Glutamatergic neuron (in vitro differentiated cells): ENCODE data around the gene CIDEC. TPM values are rescaled to one million over a fixed set of nuclear protein-coding genes. Genes with fewer than 3 reads are reported as not detected.
A peak's percentile ranks its signal among the peaks of the same experiment; 100 is the strongest.
"Not testable (repeated sequence)": the region's sequence is repeated elsewhere in the genome, so short reads cannot be mapped to it uniquely, and the experiment has no call there.

Source experiments
- DNase-seq: peaks from one replicate; pipeline ENCODE4 v3.0.0; 2022
- H3K27ac Mint-ChIP-seq: one replicate; pipeline ENCODE4 v1.8.0; 2020; ENCODE audit warnings: mild to moderate bottlenecking, mixed read lengths, inconsistent platforms; ENCODE audit not compliant: unreplicated experiment
- H3K27me3 Mint-ChIP-seq: one replicate; pipeline ENCODE4 v1.8.0; 2020; ENCODE audit warnings: mild to moderate bottlenecking, moderate library complexity, mixed read lengths, inconsistent platforms; ENCODE audit not compliant: unreplicated experiment
- H3K36me3 Mint-ChIP-seq: one replicate; pipeline ENCODE4 v1.8.0; 2020; ENCODE audit warnings: mild to moderate bottlenecking, mixed read lengths, inconsistent platforms; ENCODE audit not compliant: unreplicated experiment
- H3K4me1 Mint-ChIP-seq: one replicate; pipeline ENCODE4 v1.8.0; 2020; ENCODE audit warnings: mild to moderate bottlenecking, low read depth, mixed read lengths, inconsistent platforms; ENCODE audit not compliant: unreplicated experiment
- H3K4me3 Mint-ChIP-seq: one replicate; pipeline ENCODE4 v1.8.0; 2020; ENCODE audit warnings: mild to moderate bottlenecking, mixed read lengths, inconsistent platforms; ENCODE audit not compliant: unreplicated experiment
- H3K9me3 Mint-ChIP-seq: one replicate; pipeline ENCODE4 v1.8.0; 2020; ENCODE audit warnings: mild to moderate bottlenecking, moderate library complexity, mixed read lengths, inconsistent platforms; ENCODE audit not compliant: unreplicated experiment
- total RNA-seq: library from RNA; stranded (reverse); fragmentation: NEBNext Ultra II Directional; extraction: Animal tissue kit (Norgen Biotek cat#: 25700); gene quantifications from one replicate; pipeline ENCODE4 v1.2.1, GENCODE V29; 2021; ENCODE audit not compliant: unreplicated experiment
- TF ChIP-seq, protein P1 (sequence below): fragments of 200-600 bp; sonication (generic); IDR thresholded peaks from one replicate; pipeline ENCODE4 v1.5.0; 2021; ENCODE audit not compliant: partially characterized antibody, unreplicated experiment

CIDEC gene
- total RNA-seq, 1 donor from 2014 or later, result not detected

- no peaks in the 10 kb centered on the region for H3K9me3 Mint-ChIP-seq
- peaks cover 2% of the 10 kb centered on the region for H3K27me3 Mint-ChIP-seq
- H3K4me3 Mint-ChIP-seq, result no peak overlapping the region
- TF ChIP-seq, protein P1, sequence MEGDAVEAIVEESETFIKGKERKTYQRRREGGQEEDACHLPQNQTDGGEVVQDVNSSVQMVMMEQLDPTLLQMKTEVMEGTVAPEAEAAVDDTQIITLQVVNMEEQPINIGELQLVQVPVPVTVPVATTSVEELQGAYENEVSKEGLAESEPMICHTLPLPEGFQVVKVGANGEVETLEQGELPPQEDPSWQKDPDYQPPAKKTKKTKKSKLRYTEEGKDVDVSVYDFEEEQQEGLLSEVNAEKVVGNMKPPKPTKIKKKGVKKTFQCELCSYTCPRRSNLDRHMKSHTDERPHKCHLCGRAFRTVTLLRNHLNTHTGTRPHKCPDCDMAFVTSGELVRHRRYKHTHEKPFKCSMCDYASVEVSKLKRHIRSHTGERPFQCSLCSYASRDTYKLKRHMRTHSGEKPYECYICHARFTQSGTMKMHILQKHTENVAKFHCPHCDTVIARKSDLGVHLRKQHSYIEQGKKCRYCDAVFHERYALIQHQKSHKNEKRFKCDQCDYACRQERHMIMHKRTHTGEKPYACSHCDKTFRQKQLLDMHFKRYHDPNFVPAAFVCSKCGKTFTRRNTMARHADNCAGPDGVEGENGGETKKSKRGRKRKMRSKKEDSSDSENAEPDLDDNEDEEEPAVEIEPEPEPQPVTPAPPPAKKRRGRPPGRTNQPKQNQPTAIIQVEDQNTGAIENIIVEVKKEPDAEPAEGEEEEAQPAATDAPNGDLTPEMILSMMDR, result no peak
- H3K36me3 Mint-ChIP-seq, result no peaks in the 10 kb centered on the region
- H3K4me1 Mint-ChIP-seq, result no peaks in the 10 kb centered on the region
- DNase-seq, result no peak
- H3K27ac Mint-ChIP-seq, result no peak overlapping the region
Observed at GRCh38 chr3:9869955-9870354, 10.1 kb downstream of the CIDEC start.

DNA sequence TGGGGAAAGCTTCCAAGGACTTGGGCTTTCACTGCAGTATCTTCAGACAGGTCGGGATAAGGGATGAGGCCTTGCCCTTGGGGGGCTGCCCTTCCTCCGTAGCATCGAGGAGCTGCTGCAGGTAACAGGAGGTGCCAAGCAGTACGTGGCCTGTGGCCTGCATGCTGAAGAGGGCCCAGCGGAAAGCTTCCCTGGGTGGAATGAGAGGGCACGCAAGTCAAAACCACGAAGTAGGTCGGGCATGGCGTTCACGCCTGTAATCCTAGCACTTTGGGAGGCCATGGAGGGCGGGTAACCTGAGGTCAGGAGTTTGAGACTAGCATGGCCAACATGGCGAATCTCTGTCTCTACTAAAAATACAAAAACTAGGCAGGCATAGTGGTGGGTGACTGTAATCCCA is 12.9 kb downstream of the CIDEC start:
- TF ChIP-seq, protein P1, result no peak
- peaks cover 2% of the 10 kb centered on the region for H3K27me3 Mint-ChIP-seq
- no peak overlapping the region for H3K27ac Mint-ChIP-seq

DNA sequence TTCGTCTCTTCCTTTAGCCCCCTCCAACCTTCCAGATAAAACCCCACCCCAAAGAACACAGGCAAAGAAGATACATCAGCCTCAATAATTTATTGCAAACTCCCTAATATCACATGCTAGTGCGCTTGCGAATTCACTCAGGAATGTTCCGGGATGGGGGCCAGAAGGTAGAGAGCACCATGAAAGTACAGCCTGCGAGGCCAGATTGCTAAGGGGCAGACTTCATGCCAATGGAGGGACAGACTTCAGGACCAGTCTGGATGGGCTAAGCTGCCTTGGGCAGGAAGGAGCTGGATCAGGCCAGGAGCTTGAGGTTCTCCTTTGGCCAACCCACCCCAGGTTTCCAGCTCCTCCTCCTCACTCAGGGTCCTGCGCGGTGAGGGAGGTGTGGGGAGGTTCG is 13.4 kb downstream of the CIDEC start:
- peaks cover 2% of the 10 kb centered on the region for H3K27me3 Mint-ChIP-seq

More for the DNA sequence above, 12.9 kb downstream of the CIDEC start:
- DNase-seq, result no peak
- no peak overlapping the region for H3K4me3 Mint-ChIP-seq
- H3K36me3 Mint-ChIP-seq, result no peaks in the 10 kb centered on the region
- H3K9me3 Mint-ChIP-seq, result no peaks in the 10 kb centered on the region
- H3K4me1 Mint-ChIP-seq, result peaks cover 3% of the 10 kb centered on the region

DNA sequence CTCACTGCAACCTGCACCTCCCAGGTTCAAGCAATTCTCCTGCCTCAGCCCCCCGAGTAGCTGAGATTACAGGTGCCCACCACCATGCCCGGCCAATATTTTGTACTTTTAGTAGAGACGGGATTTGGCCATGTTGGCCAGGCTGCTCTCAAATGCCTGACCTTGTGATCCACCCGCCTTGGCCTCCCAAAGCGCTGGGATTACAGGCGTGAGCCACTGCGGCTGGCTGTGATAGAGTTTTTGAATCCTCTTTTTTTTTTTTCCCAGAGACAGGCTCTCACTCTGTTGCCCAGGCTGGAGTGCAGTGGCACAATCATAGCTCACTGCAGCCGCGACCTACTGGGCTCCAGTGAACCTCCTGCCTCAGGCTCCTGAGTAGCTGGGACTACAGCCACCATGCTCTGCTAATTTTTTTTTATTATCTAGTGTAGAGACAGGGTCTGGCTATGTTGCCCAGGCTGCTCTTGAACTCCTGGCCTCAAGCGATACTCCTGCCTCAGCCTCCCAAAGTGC is 14.9 kb downstream of the CIDEC start:
- not testable (repeated sequence) for H3K4me1 Mint-ChIP-seq, DNase-seq, H3K27ac Mint-ChIP-seq, H3K36me3 Mint-ChIP-seq, H3K4me3 Mint-ChIP-seq, H3K9me3 Mint-ChIP-seq, H3K27me3 Mint-ChIP-seq

More for the DNA sequence above, 13.4 kb downstream of the CIDEC start:
- Mint-ChIP-seq H3K4me3 (no peak overlapping the region), H3K4me1 (peaks cover 5% of the 10 kb centered on the region), H3K9me3 (no peaks in the 10 kb centered on the region), H3K27ac (no peak overlapping the region), H3K36me3 (no peaks in the 10 kb centered on the region)
- TF ChIP-seq, protein P1, result no peak
- no peak for DNase-seq

DNA sequence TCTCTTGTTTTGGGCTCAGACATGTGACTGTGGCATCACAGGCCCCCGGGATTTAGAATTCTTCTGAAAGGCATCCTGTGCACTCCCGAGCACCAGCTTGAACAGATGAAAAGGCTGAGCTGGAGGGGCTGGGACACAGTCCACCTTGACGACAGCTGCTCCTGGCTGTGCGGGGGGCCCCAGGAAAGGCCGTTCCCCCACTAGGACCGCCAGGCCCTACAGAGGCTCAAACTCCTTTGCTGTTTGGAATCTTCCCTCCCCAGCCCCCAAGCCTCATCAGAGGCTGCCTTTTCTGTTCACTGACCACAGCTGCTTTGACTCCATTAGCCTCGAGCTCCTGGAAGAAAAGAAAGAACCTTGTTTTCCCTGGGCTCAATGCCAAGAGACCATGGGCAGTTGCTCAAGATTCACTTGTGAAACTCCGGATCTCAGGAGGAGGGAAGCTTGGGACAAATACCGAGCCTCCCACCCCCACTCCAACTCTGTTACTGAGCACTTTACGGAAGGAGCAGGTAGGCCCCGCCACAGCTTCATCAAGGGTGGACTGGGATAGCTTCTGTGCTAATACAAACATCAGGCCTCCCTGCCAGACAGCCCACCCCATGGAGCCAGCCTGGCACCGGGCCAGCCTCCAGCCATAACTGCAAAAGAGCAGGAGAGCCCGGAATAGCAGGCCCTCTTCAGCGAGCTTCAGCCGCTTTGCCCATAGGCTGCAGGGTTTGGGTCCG is 15.7 kb downstream of the CIDEC start:
- H3K27ac Mint-ChIP-seq, result peak overlapping the region; percentile 82
- DNase-seq, result peak; percentile 28
- H3K36me3 Mint-ChIP-seq, result no peaks in the 10 kb centered on the region
- no peaks in the 10 kb centered on the region for H3K9me3 Mint-ChIP-seq
- H3K27me3 Mint-ChIP-seq, result no peaks in the 10 kb centered on the region
- H3K4me1 Mint-ChIP-seq, result peaks cover 5% of the 10 kb centered on the region
- TF ChIP-seq, protein P1, result no peak
- H3K4me3 Mint-ChIP-seq, result peak overlapping the region; percentile 11
